ENCODE measurements around the gene JUN. TPM values are rescaled to one million over a fixed set of nuclear protein-coding genes. Genes with fewer than 3 reads are reported as not detected.

Gene JUN
- total RNA-seq, 4 donors from 2014 or later, result 137 to 458 (median 151) TPM

DNA sequence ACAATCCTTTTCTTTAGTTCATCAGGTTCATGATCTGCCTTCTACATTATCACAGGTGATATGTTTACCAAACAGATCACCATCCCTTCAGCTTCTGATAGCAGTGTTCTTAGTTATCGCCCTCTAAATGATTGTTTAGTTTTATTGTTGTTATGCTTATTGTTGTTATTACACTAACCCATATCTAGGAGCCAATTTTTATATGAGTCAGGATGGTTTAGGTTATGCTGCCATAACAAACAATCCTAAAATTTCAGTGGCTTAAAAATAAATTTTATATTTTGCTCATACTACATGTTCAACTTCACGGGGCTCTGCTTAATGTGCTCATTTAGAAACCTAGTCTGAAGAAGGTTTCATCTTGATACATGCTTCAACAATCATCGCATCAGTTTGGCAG lies 4.4 kb upstream of the JUN start:
- no peak for DNase-seq (ENCODE audit: low spot score in 2 of 2)
- Histone ChIP-seq H3K36me3 (peaks cover 3% of the 10 kb centered on the region), H3K4me1 (peaks cover 18% of the 10 kb centered on the region), H3K27ac (no peak overlapping the region), H3K4me3 (no peak overlapping the region), H3K27me3 (no peaks in the 10 kb centered on the region), H3K9me3 (no peaks in the 10 kb centered on the region)
- WGBS, result 93% methylated on average over 3 of the region's 3 CpGs
- no peak for TF ChIP-seq POLR2AphosphoS5 (IDR thresholded peaks at IDR 0.05)
- no peak for TF ChIP-seq POLR2A (IDR thresholded peaks at IDR 0.05)
- no peak for TF ChIP-seq EP300 (IDR thresholded peaks at IDR 0.05)
- TF ChIP-seq CTCF (IDR thresholded peaks at IDR 0.05), result no peak

DNA sequence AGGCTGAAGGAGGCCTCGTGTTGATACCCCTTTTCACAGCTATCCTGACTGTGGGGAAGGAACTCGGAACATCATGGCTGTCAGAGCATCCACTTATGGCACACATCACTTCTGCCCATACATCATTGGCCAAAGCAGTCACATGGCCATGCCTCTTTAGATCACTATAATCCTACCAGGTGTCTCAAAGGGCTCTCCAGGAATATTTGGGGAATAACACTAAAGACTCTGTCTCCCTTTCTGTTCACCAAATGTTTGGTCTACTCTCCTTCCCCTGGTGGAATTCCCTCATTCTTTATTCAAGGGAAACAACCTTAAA lies 3.0 kb upstream of the JUN start:
- no peak for DNase-seq (ENCODE audit: low spot score in 2 of 2)
- Histone ChIP-seq H3K4me1 (peaks cover 18% of the 10 kb centered on the region), H3K27me3 (no peaks in the 10 kb centered on the region), H3K36me3 (peaks cover 10% of the 10 kb centered on the region), H3K27ac (peak overlapping the region; percentile 26), H3K9me3 (no peaks in the 10 kb centered on the region), H3K4me3 (no peak overlapping the region)
- WGBS, result 90% methylated on average over 2 of the region's 2 CpGs
- no peak for TF ChIP-seq CTCF (IDR thresholded peaks at IDR 0.05)
- no peak for TF ChIP-seq POLR2A (IDR thresholded peaks at IDR 0.05)
- TF ChIP-seq EP300 (IDR thresholded peaks at IDR 0.05), result no peak
- no peak for TF ChIP-seq POLR2AphosphoS5 (IDR thresholded peaks at IDR 0.05)

DNA sequence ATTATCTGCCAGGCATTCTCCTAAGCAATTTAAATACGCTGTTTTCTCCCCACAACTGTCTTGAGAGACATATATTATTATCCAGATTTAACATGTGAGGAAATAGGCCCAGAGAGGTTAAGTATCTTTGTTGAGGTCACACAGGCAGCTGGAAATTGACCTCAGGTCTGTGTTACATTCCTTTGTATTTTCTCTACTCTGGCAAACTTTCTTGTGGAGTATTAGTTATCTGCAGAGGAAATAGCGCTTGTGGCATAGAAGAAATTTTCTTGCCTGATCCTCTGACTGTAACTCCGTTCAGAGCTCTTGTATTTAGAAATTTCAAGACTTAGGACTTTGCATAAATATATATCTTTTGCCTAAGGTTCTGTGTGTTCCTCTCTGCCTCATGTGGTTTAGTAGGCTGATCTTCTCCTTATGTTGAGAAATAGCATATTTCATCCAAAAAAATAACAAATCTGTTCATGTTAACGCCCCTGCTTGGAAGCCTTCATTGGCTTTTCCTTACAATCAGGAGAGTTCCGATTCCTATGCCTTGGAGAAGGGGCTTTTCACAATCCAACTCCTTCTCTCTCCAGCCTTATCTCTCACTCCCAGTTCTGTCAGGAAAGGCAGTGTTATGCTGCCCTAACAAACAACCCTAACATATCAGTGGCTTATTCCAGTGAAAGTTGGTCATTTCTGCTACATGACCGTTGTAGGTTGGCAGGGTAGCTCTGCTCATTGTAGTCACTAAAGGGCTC lies 2.5 kb upstream of the JUN start:
- Histone ChIP-seq H3K27me3 (no peaks in the 10 kb centered on the region), H3K27ac (peak overlapping the region; percentile 99), H3K9me3 (no peaks in the 10 kb centered on the region), H3K4me1 (peaks cover 24% of the 10 kb centered on the region), H3K36me3 (peaks cover 10% of the 10 kb centered on the region), H3K4me3 (peak overlapping the region; percentile 88)
- WGBS, result 67% methylated on average over 6 of the region's 6 CpGs
- TF ChIP-seq CTCF (IDR thresholded peaks at IDR 0.05) (no peak), POLR2A (IDR thresholded peaks at IDR 0.05) (no peak), EP300 (IDR thresholded peaks at IDR 0.05) (no peak), POLR2AphosphoS5 (IDR thresholded peaks at IDR 0.05) (no peak)
- DNase-seq (ENCODE audit: low spot score in 2 of 2), result no peak

- H3K36me3 ChIP-seq, result peaks cover 10% of the 10 kb centered on the region
- DNase-seq (ENCODE audit: low spot score in 2 of 2), result peak in 1 of 2 donors; percentile 83
- H3K4me3 ChIP-seq, result peak overlapping the region; percentile 88
- H3K27me3 ChIP-seq, result no peaks in the 10 kb centered on the region
- 2% methylated on average over 14 of the region's 14 CpGs for WGBS
- TF ChIP-seq POLR2A (IDR thresholded peaks at IDR 0.05), result no peak
- peak in 2 of 3 donors; percentile 1 to 52 for TF ChIP-seq POLR2AphosphoS5 (IDR thresholded peaks at IDR 0.05)
- H3K9me3 ChIP-seq, result no peaks in the 10 kb centered on the region
- peak overlapping the region; percentile 99 for H3K27ac ChIP-seq
- H3K4me1 ChIP-seq, result peaks cover 30% of the 10 kb centered on the region
Measured at GRCh38 chr1:58785442-58786058, 1.7 kb upstream of the JUN start.

DNA sequence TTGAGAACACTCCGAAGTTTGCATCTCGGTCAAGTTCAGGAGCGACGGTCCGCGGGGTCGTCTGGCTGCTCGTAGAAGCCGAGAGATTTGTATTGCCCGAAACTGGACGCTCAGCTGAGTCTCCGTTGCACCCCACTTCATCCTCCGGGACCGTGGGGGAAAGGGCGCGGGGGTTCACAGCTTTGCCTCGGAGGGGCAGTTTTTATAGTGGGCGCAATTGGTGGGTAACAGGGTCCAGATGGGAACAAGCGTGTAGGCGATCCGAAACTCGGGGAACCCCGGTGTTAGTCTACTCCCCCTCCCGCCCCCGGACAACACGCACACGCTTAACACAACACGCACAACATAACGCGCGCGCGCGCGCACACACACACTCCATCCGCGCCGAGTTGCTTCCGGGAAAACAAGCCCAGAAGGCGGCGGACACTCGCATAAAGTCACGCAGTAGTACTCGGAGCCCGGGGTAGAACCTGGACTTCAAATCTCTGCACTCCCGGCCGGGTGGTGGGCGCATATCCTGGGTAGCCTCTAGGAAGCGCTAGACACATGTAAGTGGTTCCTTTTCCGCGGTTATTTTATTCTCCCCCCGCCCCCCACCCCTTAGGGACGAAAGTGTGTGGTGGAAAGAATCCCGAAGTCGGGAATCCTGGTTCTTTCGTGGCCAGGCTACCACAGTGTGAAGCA lies 1.1 kb upstream of the JUN start:
- TF ChIP-seq POLR2AphosphoS5 (IDR thresholded peaks at IDR 0.05) (peak in 1 of 3 donors; percentile 8), POLR2A (IDR thresholded peaks at IDR 0.05) (peak; percentile 33 to 74), CTCF (IDR thresholded peaks at IDR 0.05) (peak; percentile 46 to 59), EP300 (IDR thresholded peaks at IDR 0.05) (no peak)
- under 1% methylated on average over 33 of the region's 56 CpGs for WGBS
- Histone ChIP-seq H3K9me3 (no peaks in the 10 kb centered on the region), H3K27ac (peak overlapping the region; percentile 99), H3K36me3 (peaks cover 10% of the 10 kb centered on the region), H3K27me3 (no peaks in the 10 kb centered on the region), H3K4me1 (peaks cover 36% of the 10 kb centered on the region), H3K4me3 (peak overlapping the region; percentile 88)
- peak; percentile 97 for DNase-seq (ENCODE audit: low spot score in 2 of 2)
